SW480 (cell line): ENCODE data around the gene ALDH1A2.

Source experiments
- DNase-seq: peaks from one replicate; pipeline ENCODE4 v3.0.0-alpha.2; 2016; ENCODE audit warnings: low spot score

ALDH1A2 gene

GRCh38 chr15:57943171-57943570 is 122.3 kb downstream of the ALDH1A2 start:
- no peak for DNase-seq

DNA sequence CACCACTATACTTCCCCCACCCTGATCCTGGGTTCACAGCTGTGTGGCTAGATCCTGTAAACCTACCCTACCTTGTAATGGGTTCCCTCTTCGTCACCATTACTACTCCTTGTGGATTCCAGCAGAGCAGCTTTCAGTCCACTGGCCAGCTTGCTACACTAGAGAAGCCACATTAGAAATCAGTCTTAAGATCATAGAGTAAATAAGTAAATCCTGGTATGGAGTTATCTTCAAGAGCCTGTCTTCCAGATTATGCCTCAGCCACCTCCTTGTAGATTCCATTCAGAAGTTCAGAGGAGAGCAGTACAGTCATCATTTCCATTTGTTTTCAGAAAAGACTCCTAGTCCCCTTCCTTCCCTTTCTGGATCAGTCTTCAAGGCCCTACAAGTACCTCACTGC is 123.7 kb downstream of the ALDH1A2 start:
- no peak for DNase-seq

GRCh38 chr15:57932348-57932747 is 133.2 kb downstream of the ALDH1A2 start:
- DNase-seq = no peak

DNA sequence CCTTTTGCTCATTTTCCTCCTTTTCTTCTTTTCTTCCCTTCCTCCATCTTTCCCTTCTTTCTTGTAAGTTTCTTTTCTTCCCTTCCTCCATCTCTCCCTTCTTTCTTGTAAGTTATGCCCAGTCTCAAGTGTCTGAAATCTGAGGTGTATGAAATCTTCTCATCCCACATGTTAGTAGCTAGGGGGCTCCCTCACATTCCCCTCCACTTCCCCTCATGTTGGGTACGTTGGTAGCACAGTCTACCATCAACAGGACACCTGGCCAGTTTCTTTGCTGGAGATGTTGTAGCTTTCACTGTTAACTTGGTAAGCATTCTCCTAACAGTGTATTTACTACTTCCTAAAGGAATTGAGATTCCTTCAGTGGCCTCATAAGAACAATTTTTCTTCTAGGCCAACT is 133.9 kb downstream of the ALDH1A2 start:
- no peak for DNase-seq

DNA sequence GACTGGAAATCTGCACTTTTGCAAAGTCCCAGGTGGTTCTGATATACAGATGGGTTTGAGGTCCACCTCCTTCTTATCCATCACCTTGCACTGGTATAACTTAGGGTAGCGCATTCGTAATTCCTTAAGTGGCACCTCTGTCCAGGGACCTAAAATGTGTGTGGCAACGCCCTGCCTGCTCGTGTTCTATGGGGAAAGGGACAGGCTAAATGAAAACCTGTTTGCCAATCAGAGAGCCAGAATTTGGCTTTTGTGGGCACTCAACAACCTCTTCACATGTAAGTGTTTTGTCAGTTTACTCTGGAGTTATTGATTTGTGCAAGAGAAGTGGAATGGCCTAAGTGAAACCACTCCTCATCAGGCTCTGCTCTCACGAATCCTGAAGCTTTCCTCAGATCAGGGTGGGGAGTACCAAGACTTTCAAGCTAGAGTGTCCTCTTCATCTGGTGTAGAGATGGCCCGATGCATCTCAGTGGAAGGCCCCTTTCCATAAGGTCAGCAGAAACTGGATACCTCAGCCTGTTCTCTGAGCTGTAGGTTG is 138.3 kb downstream of the ALDH1A2 start:
- DNase-seq = no peak

- no peak for DNase-seq
Observed at GRCh38 chr15:57925650-57926049, 139.9 kb downstream of the ALDH1A2 start.

GRCh38 chr15:57924598-57924997 is 140.9 kb downstream of the ALDH1A2 start:
- DNase-seq = no peak

DNA sequence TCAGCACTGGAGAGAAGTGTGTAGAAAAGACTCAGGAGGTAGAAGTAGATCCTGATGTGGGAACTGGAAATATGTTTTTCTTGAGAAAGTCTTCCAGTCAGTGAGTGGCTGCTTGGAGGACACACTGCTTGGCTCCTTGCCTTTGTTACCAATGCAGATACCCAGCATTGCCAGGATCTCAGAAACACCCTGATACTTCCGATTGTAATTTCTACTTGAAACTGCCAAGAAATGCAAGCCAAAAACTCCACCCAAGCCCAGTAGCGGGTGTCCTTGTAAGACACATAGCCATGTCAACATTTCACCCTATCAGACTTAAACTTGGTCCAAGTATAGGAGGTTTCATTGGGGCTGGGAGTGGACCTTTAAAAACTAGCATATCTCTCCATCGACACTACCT is 141.8 kb downstream of the ALDH1A2 start:
- DNase-seq = no peak

- no peak for DNase-seq
Observed at GRCh38 chr15:57923306-57923705, 142.2 kb downstream of the ALDH1A2 start.

GRCh38 chr15:57922776-57923175 is 142.7 kb downstream of the ALDH1A2 start:
- DNase-seq = no peak

DNA sequence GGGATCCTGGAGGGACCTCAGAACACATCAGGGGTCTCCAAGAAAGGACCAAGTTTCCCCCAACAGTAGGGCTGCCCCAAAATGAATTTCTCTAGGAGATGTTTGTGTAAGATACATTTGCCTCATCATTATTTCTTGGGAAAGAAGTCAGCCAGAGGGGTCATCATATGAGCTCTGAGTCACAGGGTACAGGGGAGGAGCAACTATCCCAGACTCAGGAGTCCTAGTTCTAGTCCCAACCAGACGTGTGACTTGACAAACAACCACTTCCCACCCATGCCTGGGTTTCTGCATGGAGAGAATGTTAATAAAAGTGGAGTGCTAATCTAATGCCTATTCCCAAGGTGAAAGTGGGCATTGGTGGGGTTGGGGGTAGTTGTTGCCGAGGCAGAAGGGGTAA is 144.1 kb downstream of the ALDH1A2 start:
- no peak for DNase-seq

DNA sequence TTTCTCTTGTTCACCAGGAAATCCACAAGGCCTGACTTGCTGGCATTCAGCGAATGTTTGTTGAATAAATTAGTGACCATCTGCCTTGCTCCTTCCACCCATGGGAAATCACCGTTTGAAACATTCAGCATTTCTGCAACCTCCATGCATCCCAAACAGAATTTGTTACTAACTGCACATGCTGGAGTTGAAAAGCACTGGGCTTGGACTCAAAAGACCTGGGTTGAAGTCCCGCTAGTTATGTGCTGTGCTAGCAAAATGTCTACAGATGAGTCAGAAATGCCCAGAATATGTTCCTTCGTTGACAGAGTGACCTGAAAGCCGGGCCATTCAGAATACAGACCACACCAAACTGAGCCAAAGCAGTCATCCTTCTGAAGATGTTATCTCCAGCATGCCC is 144.6 kb downstream of the ALDH1A2 start:
- DNase-seq = no peak

- no peak for DNase-seq
Observed at GRCh38 chr15:57919754-57920153, 145.8 kb downstream of the ALDH1A2 start.

- no peak for DNase-seq
Observed at GRCh38 chr15:57917998-57918397, 147.5 kb downstream of the ALDH1A2 start.

- DNase-seq = no peak
Observed at GRCh38 chr15:57916695-57917094, 148.8 kb downstream of the ALDH1A2 start.

GRCh38 chr15:57915827-57916531 is 149.5 kb downstream of the ALDH1A2 start:
- DNase-seq = no peak

GRCh38 chr15:57914350-57915055 is 151.0 kb downstream of the ALDH1A2 start:
- DNase-seq = no peak

GRCh38 chr15:57911247-57911646 is 154.3 kb downstream of the ALDH1A2 start:
- no peak for DNase-seq

DNA sequence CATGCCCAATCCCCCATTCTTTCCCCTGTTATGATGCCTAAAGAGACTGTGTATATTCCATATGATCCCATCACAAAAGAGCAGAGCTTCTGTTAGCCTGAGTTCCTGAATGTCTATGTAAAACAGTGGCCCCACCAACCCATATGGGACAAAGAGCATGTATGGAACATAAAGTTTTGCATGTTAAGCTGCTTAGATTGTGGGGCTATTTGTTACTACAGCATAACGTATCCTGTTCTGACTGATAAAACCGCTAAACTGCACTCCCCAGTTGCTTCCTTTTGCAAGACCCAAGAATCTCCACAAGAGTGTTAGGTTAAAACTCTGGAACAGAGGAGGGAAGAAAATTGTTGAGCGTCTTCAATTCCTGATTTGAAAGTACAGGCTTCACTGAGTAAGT is 154.8 kb downstream of the ALDH1A2 start:
- DNase-seq = no peak

GRCh38 chr15:57909388-57909787 is 156.1 kb downstream of the ALDH1A2 start:
- no peak for DNase-seq

DNA sequence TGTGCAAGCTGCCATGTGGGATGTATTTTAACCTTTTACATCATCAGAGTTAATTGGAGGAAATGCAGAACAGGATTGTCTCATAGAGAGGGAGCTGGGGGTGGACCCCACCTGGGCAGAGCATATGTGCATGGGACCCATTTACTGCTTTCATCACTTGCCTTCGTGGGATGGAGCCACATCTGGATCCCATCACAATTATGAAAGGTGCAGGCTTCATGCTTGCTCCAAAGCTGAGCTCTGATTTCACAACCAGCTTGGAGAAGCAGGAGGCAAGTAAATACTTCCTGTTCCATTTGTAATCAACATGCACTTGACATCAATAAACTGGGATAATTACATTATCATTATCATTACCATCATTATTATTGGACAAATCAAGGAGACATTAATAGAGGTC is 161.9 kb downstream of the ALDH1A2 start:
- DNase-seq = no peak
